HAP-1 (cell line): ENCODE data around the gene RABGAP1L.
A peak's percentile ranks its signal among the peaks of the same experiment; 100 is the strongest.
"Not testable (repeated sequence)": the region's sequence is repeated elsewhere in the genome, so short reads cannot be mapped to it uniquely, and the experiment has no call there.

Source experiments
- DNase-seq, 2 experiments: peaks; one replicate each; pipeline ENCODE4 v3.0.0-alpha.2; 2016 to 2020; ENCODE audit warnings: low spot score in 2 of 2
- H3K27me3 ChIP-seq: fragments of 250-450 bp; sonication (Bioruptor Pico); 2 replicates; pipeline ENCODE4 v1.5.1; 2020; ENCODE audit warnings: low read depth, mild to moderate bottlenecking, moderate library complexity
- H3K36me3 ChIP-seq: fragments of 250-450 bp; sonication (Bioruptor Pico); replicated peaks from 2 replicates; pipeline ENCODE4 v1.5.1; 2020; ENCODE audit warnings: mild to moderate bottlenecking
- H3K4me1 ChIP-seq: fragments of 250-450 bp; sonication (Bioruptor Pico); 2 replicates; pipeline ENCODE4 v1.5.1; 2020; ENCODE audit warnings: mild to moderate bottlenecking
- H3K4me3 ChIP-seq: fragments of 250-450 bp; sonication (Bioruptor Pico); 2 replicates; pipeline ENCODE4 v1.5.1; 2020; ENCODE audit warnings: mild to moderate bottlenecking, moderate library complexity
- H3K9me3 ChIP-seq: fragments of 250-450 bp; sonication (Bioruptor Pico); 2 replicates; pipeline ENCODE4 v1.5.1; 2020; ENCODE audit warnings: mild to moderate bottlenecking, moderate library complexity
- in situ Hi-C: fragments of 300-500 bp; cut with MboI; formaldehyde crosslinking; loops from 3 replicates; pipeline ENCODE4 v1.14.3; 2020; ENCODE audit warnings: low sequenced_read_pairs, inconsistent platforms, mixed read lengths

Gene RABGAP1L

GRCh38 chr1:174324939-174325338, 165.6 kb downstream of the RABGAP1L start:
- Histone ChIP-seq H3K9me3 (peaks cover 3% of the 10 kb centered on the region), H3K36me3 (no peaks in the 10 kb centered on the region), H3K27me3 (no peaks in the 10 kb centered on the region), H3K4me3 (no peak overlapping the region), H3K4me1 (no peaks in the 10 kb centered on the region)
- DNase-seq: no peak
- in situ Hi-C loops: no loop called here

GRCh38 chr1:174326278-174326677, 167.0 kb downstream of the RABGAP1L start:
- H3K9me3 ChIP-seq: peaks cover 3% of the 10 kb centered on the region
- DNase-seq: no peak
- in situ Hi-C loops: no loop called here
- H3K27me3 ChIP-seq: no peaks in the 10 kb centered on the region
- H3K4me3 ChIP-seq: no peak overlapping the region
- no peaks in the 10 kb centered on the region for H3K36me3 ChIP-seq
- H3K4me1 ChIP-seq: no peaks in the 10 kb centered on the region

GRCh38 chr1:174333437-174333836, 174.1 kb downstream of the RABGAP1L start:
- DNase-seq: no peak
- Histone ChIP-seq H3K36me3 (no peaks in the 10 kb centered on the region), H3K4me1 (no peaks in the 10 kb centered on the region), H3K27me3 (no peaks in the 10 kb centered on the region), H3K9me3 (no peaks in the 10 kb centered on the region), H3K4me3 (no peak overlapping the region)
- in situ Hi-C loops: no loop called here

- H3K27me3 ChIP-seq: no peaks in the 10 kb centered on the region
- H3K9me3 ChIP-seq: no peaks in the 10 kb centered on the region
- no peak for DNase-seq
- H3K36me3 ChIP-seq: no peaks in the 10 kb centered on the region
- no peaks in the 10 kb centered on the region for H3K4me1 ChIP-seq
- in situ Hi-C loops: no loop called here
- H3K4me3 ChIP-seq: no peak overlapping the region
Observed at GRCh38 chr1:174337000-174337681, 177.8 kb downstream of the RABGAP1L start.

- H3K27me3 ChIP-seq, H3K4me1 ChIP-seq, H3K4me3 ChIP-seq, H3K9me3 ChIP-seq, H3K36me3 ChIP-seq, in situ Hi-C loops, DNase-seq: not testable (repeated sequence)
Observed at GRCh38 chr1:174340404-174340803, 181.1 kb downstream of the RABGAP1L start.

DNA sequence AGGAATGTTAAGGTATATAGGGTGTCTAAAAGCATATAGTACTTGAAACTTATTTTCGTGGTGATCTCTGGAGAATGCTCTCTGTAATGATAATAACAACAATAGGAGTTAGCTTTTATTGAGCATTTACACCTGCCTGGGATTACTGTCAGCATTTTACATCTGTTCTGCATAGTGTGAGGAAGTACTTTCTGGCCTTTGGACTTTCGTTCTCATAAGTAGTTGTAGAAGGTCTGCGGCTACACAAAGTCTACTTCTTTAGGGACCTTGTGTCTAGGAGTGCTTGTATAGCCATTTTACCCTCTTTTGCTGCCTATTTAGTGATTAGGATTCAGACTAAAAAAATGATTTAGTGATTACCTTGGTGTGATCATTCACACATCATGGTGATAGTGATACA, 184.8 kb downstream of the RABGAP1L start:
- H3K36me3 ChIP-seq: no peaks in the 10 kb centered on the region
- no peaks in the 10 kb centered on the region for H3K4me1 ChIP-seq
- in situ Hi-C loops: no loop called here
- H3K4me3 ChIP-seq: no peak overlapping the region
- DNase-seq: no peak
- H3K27me3 ChIP-seq: no peaks in the 10 kb centered on the region
- no peaks in the 10 kb centered on the region for H3K9me3 ChIP-seq

GRCh38 chr1:174352117-174352516, 192.8 kb downstream of the RABGAP1L start:
- in situ Hi-C loops: no loop called here
- Histone ChIP-seq H3K4me1 (no peaks in the 10 kb centered on the region), H3K4me3 (no peak overlapping the region), H3K36me3 (no peaks in the 10 kb centered on the region), H3K9me3 (no peaks in the 10 kb centered on the region), H3K27me3 (no peaks in the 10 kb centered on the region)
- DNase-seq: no peak

DNA sequence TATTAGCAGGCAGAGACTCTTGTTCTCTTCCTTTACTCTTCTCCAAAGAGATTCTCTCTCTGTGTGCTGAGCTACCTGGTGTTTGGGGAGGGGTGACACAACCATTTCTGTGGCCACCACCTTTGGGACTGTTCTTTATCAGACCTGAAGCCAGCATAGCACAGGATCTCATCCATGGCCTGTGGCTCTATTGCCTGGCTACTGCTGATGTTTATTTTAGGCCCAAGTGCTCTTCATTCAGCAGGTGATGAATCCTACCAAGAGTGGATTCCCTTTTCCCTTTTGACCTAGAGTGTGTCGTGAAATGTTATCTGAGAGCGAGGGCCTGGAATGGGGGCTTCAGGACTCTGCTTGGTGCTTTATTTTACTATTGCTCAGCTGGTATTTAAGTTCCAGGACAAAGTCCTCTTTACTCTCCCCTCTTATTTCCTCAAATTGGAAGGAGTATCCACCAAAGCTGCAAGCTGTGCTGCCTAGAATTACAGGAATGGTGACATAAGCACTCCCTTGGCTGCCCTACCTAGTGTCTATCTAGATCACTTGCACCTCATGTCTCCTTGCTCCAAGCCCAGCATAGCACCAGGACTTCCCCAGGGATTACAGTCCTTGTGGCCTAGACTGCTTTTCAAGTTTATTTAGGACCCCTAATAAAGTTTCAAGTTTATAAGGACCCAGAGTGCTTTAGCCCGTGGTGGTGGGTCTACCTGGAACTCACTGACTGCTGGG, 193.7 kb downstream of the RABGAP1L start:
- no peaks in the 10 kb centered on the region for H3K4me1 ChIP-seq
- H3K27me3 ChIP-seq: no peaks in the 10 kb centered on the region
- DNase-seq: no peak
- H3K36me3 ChIP-seq: no peaks in the 10 kb centered on the region
- no peaks in the 10 kb centered on the region for H3K9me3 ChIP-seq
- no peak overlapping the region for H3K4me3 ChIP-seq
- in situ Hi-C loops: no loop called here

- in situ Hi-C loops: no loop called here
- H3K4me3 ChIP-seq: no peak overlapping the region
- H3K9me3 ChIP-seq: no peaks in the 10 kb centered on the region
- no peaks in the 10 kb centered on the region for H3K36me3 ChIP-seq
- H3K4me1 ChIP-seq: no peaks in the 10 kb centered on the region
- H3K27me3 ChIP-seq: no peaks in the 10 kb centered on the region
- no peak for DNase-seq
Observed at GRCh38 chr1:174358344-174358743, 199.0 kb downstream of the RABGAP1L start.

GRCh38 chr1:174358786-174359453, 199.6 kb downstream of the RABGAP1L start:
- H3K9me3 ChIP-seq: no peaks in the 10 kb centered on the region
- H3K36me3 ChIP-seq: no peaks in the 10 kb centered on the region
- DNase-seq: peak in 1 of 2 experiments; percentile 3
- H3K4me1 ChIP-seq: no peaks in the 10 kb centered on the region
- in situ Hi-C loops: no loop called here
- H3K27me3 ChIP-seq: no peaks in the 10 kb centered on the region
- H3K4me3 ChIP-seq: no peak overlapping the region

GRCh38 chr1:174359454-174359805, 200.1 kb downstream of the RABGAP1L start:
- no peaks in the 10 kb centered on the region for H3K36me3 ChIP-seq
- no peak for DNase-seq
- H3K4me1 ChIP-seq: no peaks in the 10 kb centered on the region
- in situ Hi-C loops: no loop called here
- H3K27me3 ChIP-seq: no peaks in the 10 kb centered on the region
- H3K9me3 ChIP-seq: no peaks in the 10 kb centered on the region
- H3K4me3 ChIP-seq: no peak overlapping the region

- no peak for DNase-seq
- Histone ChIP-seq H3K4me3 (no peak overlapping the region), H3K9me3 (no peaks in the 10 kb centered on the region), H3K36me3 (no peaks in the 10 kb centered on the region), H3K4me1 (no peaks in the 10 kb centered on the region), H3K27me3 (no peaks in the 10 kb centered on the region)
- in situ Hi-C loops: no loop called here
Observed at GRCh38 chr1:174364996-174365736, 205.8 kb downstream of the RABGAP1L start.

DNA sequence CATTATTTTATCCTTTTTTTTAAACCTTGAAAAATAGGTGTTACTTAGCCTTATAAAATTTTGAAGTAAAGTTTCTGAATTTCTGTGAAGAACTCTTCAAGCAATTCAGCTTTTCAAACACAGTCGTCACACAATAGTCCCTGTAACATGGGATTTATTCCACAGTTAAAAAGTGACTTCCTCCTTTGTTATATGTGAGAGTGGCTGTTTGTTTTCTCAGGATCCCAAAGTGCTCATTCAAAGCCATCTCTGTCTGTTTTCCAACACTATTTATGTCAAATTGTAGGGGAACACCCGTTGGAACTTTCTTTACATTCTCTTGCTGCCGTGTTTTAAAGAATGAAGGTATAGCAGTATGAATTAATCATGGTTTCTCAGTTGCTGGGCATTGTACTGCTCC, 207.6 kb downstream of the RABGAP1L start:
- no peaks in the 10 kb centered on the region for H3K9me3 ChIP-seq
- no peak overlapping the region for H3K4me3 ChIP-seq
- no peaks in the 10 kb centered on the region for H3K4me1 ChIP-seq
- no peaks in the 10 kb centered on the region for H3K27me3 ChIP-seq
- DNase-seq: no peak
- in situ Hi-C loops: no loop called here
- H3K36me3 ChIP-seq: no peaks in the 10 kb centered on the region

- H3K4me3 ChIP-seq: no peak overlapping the region
- H3K36me3 ChIP-seq: no peaks in the 10 kb centered on the region
- DNase-seq: no peak
- no peaks in the 10 kb centered on the region for H3K9me3 ChIP-seq
- no peaks in the 10 kb centered on the region for H3K27me3 ChIP-seq
- H3K4me1 ChIP-seq: no peaks in the 10 kb centered on the region
- in situ Hi-C loops: no loop called here
Observed at GRCh38 chr1:174367892-174368291, 208.6 kb downstream of the RABGAP1L start.
